HG03439 (cell line): ENCODE data around the gene TMEM139.
A peak's percentile ranks its signal among the peaks of the same experiment; 100 is the strongest.
"Not testable (repeated sequence)": the region's sequence is repeated elsewhere in the genome, so short reads cannot be mapped to it uniquely, and the experiment has no call there.

Experiments
- ATAC-seq: cut with Tn5 transposase; IDR thresholded peaks from one replicate; pipeline ENCODE4 v1.9.1; 2021; ENCODE audit warnings: mild to moderate bottlenecking, moderate library complexity; ENCODE audit not compliant: unreplicated experiment

TMEM139 gene

DNA sequence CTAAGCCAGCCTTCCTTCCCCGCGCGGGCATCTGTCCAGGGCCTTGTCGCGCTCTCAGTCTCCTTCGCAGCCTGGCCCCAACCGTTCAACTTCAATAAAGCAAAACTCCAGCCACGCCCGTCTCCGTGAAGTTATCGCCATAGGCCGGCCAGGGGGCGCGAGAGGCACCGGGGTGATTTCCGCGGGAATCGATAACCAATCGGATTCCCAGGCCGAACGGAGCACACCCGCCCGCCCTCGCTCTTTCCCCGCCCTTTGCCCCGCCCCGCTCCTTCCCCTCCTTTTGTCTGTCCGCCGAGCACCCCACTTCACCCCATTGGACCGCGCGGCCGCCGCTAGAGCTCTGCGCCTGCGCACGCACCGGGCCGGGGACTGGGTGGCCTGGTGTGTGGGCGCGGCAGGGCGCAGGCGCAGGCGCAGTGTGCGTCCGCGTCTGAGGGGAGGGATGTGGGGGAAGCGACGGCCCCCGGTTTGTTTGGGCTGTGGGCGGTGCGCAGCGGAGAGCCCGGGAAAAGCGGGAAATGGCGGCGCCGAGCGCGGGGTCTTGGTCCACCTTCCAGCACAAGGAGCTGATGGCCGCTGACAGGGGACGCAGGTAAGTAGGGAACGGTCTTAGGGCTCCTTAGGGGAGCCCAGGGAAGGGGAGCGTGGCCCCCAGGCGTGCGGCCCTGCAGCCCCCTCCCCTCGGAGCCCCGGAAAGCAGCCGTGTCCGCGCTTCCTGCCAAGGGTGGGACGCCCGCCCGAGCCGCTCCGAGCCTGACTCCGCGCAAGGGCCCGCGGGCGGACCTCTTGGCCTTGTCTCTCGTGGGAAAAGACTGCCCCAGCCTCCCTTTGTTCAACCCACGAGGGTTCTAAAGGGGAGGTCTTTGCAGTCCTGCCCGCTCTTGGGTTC is 3.4 kb downstream of the TMEM139 start, which contains the start of gene CASP2:
CASP2 (plus strand) TSS at position 417 of the 892 bp plus-strand sequence; CDS start at position 522, 105 bp downstream.
- ATAC-seq, result peak; percentile 94

DNA sequence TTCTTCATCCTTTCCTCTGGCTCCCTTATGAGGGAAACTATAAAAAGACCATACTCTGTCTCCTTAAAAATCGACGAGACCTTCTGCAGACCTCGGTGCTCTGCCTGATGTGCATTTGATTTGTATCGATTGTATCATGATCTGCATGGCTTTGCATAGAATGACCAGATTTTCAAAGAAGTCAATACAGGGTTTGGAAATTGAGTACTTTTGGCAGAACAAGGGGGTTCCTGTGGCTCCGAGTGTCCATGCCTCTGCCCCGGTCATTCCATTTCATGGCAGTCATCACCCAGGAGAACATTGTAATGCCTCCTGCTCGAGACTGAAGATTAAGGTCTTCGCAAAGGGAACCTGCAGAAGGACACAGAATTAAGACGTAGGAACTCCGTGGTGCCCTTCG is 4.1 kb downstream of the TMEM139 start:
- peak; percentile 3 for ATAC-seq

DNA sequence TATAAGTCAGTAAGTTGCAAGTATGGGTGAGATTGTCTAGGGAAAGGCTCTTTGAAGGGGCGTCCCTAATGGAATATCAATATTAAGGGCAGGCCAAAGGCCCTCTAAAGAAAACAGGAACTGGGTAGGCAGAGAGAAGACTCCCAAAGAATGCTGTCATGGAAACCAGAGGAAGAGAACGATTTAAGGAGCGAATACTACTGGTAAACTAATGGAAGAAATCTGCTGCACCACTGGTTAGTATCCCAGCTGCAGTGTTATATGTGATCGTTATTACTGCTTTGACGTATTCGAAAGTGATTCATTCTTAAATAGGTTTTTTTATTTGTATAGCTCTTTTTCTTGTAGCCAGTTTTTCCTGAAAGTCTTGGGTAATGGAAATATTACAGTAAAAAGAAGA is 4.7 kb downstream of the TMEM139 start:
- no peak for ATAC-seq

DNA sequence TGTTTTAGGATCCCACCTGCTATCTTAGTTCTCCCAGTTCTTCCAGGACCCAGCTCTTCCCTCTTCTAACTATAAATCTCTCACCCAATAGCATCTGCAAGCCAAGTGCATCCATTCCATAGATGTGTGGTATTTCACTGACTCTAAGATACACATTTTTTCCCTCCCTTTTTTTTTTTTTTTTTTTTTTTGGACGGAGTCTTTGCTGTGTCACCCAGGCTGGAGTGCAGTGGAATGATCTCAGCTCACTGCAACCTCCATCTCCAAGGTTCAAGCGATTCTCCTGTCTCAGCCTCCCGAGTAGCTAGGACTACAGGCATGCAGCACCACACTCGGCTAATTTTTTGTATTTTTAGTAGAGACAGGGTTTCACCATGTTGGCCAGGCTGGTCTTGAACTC is 5.1 kb downstream of the TMEM139 start:
- not testable (repeated sequence) for ATAC-seq

DNA sequence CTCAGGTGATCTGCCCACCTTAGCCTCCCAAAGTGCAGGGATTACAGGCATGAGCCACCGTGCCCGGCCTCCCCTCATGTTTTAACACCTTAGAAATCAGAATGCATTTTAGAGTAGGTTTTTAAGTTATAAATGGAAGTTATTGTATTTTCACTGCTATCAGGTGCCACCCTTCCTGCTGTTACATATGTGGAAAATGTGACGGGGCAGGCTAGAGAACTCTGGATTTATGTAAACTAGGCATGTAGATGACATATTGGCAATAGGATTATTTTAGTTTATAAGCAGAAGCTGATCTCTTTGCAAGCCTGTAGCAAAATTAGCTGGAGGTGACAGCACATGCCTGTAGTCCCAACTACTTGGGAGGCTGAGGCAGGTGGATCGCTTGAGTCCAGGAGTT is 5.5 kb downstream of the TMEM139 start:
- no peak for ATAC-seq

DNA sequence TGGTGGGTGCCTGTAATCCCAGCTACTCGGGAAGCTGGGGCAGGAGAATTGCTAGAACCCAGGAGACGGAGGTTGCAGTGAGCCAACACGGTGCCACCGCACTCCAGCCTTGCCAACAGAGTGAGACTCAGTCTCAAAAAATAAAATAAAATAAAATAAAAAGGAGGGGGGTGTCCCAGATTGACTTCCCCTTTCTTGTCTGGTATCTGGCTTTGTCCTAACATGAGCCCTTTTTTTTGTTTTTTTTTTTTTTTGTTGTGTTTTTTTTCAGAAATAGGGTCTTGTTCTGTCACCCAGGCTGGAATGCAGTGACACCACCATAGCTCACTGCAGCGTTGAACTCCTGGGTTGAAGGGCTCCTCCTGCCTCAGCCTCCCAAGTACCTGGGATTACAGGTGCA is 8.1 kb downstream of the TMEM139 start:
- no peak for ATAC-seq

DNA sequence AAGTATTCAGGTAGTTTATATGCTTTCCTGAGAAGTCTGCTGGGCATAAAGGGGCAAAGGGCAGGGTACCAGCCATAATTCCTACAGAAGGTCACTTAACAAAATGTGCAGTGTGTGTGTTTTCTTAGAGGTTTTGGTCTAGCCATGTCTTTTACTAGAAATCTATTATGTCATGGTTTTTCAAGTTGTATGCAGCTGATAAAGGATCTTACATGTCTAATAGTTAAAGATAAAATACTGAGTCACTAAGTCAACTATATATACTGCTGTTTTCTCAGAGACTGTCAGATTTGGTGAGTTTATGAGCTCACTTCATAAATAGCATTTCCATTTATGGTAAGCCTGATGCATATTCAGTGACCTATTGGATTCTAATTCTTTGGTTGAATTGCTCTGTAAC is 11.1 kb downstream of the TMEM139 start:
- ATAC-seq, result no peak

DNA sequence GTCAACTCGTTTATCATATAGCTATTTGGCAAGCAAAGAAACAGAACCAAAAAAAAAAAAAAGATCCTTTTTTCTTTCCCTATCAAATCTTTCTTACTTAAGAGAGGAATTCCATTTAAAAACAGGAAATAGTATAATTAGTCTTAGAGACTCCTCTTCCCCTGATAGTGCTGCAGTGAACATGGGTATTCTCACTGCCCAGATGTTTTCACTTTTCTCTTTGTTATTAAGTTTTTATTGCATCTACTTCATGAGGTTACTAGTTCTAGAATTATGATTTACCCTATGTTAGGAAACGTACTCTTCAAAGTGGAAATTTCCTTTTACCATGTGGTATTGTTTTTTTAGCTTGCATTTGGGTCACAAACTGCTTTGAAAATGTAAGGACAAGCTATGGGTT is 11.9 kb downstream of the TMEM139 start:
- ATAC-seq, result no peak

DNA sequence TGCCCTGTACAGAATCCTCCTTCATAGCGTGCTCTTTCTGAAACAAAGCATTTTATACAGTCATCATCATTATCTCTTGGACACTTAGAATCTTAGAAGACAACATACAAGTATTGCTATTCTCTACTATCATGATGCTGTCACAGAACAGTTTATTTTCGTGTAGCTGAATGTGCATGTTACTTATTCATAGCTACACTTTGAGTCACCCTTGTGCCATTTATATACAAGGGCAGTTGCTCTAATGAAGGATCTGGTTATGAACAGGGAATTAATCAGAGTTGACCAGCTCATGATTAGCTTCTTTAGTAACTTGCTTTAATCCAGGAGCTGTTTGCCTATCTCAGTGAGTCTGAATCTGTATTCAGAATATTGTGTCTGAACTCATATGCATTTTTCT is 14.6 kb downstream of the TMEM139 start:
- ATAC-seq, result no peak

DNA sequence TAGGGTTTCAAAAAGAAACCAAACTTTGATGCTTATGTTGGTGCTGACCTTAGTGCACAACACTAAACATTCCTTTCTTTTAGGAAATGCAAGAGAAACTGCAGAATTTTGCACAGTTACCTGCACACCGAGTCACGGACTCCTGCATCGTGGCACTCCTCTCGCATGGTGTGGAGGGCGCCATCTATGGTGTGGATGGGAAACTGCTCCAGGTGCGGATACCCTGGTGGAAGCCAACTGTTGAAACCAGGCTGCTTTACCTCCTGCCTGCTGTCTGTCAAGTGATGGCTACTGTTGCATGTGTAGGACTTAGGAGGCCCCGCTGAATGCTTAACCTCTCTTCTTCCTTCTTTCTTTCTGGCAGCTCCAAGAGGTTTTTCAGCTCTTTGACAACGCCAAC is 15.1 kb downstream of the TMEM139 start:
- no peak for ATAC-seq

DNA sequence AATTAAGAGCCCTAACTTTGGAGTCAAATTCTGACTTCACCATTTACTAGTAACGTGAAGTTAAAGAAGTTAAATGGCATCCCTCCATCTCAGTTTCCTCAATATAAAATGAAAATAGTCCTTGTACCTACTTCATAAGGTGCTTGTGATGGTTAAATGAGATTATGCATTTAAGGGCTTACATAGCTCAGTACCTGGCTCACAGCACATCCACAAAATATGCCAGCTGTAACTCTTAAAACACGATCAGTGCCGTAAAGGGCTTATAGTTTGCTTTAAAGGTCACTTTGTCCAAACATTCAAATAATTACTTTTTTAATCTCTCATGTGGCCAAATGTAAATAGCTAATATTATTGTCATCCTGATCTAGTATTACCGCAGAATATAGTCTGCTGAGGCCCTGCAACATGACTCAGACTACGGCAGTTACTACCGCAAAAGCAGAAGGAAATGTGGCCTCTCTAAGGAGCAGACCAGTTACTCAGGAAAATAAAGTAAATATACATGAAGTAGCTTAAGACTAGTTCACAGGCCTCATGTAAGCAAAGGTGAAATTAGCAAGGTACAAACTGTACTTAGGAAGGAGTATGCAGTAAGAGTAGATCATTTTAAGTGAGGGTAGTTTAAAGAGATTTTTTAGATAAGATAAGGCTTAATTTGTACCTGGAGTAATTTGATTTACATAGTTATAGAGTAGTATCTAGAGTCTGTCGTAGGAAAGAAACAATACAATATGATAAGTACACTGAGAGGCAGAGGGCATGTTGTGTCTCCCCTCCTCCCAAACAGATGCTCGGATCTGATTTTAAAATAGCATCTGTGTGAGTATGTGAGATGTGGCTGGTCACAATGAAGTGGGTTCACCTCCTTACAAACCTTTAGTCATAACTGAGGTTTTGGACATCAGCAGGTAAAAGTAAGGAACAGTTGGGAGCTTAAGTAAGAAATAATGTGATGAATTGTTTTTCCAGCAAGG is 16.5 kb downstream of the TMEM139 start:
- no peak for ATAC-seq

DNA sequence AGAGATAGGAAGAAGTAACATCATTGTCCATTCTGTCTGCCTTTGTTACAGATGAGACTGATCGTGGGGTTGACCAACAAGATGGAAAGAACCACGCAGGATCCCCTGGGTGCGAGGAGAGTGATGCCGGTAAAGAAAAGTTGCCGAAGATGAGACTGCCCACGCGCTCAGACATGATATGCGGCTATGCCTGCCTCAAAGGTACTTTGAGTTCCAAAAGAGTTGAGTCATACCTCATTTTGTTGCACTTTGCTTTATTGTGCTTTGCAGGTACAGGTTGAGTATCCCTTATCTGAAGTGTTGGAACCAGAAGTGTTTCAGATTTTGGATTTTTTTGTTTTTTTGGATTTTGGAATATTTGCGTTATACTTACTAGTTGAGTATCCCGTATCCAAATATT is 19.0 kb downstream of the TMEM139 start:
- no peak for ATAC-seq

DNA sequence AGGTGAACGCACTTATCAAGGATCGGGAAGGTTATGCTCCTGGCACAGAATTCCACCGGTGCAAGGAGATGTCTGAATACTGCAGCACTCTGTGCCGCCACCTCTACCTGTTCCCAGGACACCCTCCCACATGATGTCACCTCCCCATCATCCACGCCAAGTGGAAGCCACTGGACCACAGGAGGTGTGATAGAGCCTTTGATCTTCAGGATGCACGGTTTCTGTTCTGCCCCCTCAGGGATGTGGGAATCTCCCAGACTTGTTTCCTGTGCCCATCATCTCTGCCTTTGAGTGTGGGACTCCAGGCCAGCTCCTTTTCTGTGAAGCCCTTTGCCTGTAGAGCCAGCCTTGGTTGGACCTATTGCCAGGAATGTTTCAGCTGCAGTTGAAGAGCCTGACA is 20.2 kb downstream of the TMEM139 start:
- no peak for ATAC-seq

DNA sequence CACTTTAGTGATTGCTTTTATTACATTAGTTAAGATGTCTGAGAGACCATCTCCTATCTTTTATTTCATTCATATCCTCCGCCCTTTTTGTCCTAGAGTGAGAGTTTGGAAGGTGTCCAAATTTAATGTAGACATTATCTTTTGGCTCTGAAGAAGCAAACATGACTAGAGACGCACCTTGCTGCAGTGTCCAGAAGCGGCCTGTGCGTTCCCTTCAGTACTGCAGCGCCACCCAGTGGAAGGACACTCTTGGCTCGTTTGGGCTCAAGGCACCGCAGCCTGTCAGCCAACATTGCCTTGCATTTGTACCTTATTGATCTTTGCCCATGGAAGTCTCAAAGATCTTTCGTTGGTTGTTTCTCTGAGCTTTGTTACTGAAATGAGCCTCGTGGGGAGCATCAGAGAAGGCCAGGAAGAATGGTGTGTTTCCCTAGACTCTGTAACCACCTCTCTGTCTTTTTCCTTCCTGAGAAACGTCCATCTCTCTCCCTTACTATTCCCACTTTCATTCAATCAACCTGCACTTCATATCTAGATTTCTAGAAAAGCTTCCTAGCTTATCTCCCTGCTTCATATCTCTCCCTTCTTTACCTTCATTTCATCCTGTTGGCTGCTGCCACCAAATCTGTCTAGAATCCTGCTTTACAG is 20.8 kb downstream of the TMEM139 start:
- no peak for ATAC-seq

DNA sequence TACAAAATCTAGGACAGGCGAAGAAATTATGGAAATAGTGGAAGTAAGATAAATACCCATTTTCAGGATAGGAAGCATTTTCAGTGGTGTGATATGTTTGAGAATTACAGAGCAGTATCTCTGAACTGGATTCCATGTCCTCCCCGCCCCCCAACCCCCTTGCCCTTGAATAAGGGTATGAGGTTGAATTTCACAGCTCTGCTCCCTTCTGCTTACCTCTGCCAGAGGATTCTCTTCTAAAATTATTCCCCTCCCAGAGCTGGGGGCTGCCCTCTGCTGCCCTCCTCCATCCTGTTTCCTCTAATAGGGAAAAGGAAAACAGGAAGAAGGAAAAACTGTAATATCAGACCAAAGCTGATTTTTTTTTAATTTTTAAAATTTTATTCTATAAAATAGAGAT is 23.9 kb downstream of the TMEM139 start:
- ATAC-seq, result no peak

DNA sequence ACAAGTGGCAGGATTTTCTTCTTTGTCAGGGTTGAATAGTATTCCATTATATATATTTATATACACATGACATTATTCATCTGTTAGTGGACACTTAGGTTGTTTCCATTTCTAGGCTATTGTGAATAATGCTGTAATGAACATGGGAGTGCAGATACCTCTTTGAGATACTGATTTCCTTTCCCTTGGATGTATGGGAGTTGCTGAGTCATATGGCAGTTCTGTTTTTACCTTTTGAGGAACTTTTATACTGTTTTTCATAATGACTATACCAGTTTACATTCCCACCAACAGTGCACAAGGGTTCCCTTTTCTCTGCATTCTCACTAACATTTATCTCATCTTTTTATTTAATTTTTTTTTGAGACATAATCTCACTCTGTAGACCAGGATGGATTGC is 29.4 kb downstream of the TMEM139 start:
- ATAC-seq, result no peak

DNA sequence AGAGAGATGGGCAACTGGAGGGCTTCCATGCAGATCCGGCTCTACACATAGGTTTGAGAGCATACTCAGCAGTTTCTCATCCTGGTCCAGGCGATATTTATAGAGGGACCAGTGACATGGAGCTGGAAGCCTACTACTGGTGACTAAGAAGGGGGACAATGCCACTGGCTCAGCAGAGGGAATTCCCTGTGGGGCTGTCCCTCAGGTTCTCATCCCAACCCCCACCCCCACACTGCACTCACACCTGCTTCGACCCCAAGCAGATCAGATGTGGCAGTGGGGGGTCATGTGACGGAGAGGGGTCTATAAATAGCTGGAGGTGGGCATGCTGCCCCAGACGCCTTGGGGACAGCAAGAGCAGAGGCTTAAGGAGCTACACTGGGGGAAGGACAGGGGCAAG is 31.0 kb downstream of the TMEM139 start, which contains the start of gene CLCN1:
CLCN1 (plus strand) TSS at position 336 of the 400 bp plus-strand sequence. CDS start 102 bp downstream, outside the sequence.
- no peak for ATAC-seq

DNA sequence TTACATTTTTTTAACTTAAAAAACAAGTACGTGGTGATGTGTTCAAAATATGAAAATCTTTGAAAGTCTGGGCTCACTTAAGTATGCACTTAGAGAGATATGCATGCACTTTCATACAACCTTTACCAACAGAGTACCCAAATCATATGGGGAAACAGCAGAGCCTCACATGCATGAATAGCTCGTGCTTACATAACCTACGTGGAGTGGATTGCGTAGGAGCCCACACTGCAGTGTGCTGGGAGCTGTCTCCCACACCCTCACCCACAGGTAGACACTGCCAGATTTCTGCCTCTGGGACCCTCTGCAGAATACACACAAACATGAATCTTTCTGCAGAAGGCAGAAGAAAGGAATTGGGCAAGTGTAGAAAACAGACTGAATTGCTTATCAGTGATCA is 31.7 kb downstream of the TMEM139 start:
- ATAC-seq, result no peak

DNA sequence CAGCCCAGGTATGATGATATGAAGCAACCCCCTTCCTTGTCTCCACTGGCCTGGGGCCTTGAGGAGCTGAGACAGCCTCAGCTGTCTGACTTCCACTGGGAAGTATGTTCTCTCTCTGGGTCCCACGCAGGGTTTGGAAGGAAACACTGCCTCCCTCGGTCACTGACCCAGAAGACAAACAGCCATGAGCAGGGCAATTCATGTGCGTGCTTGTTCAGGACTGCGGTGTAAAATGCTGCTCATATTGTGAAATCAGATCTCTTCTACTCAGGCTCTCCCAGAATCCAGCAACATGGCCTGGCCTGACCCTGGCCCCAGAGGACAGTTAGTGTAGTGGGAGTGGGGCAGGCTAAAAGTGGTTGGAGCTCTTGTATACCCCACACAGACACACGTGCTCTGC is 33.9 kb downstream of the TMEM139 start:
- ATAC-seq, result no peak

DNA sequence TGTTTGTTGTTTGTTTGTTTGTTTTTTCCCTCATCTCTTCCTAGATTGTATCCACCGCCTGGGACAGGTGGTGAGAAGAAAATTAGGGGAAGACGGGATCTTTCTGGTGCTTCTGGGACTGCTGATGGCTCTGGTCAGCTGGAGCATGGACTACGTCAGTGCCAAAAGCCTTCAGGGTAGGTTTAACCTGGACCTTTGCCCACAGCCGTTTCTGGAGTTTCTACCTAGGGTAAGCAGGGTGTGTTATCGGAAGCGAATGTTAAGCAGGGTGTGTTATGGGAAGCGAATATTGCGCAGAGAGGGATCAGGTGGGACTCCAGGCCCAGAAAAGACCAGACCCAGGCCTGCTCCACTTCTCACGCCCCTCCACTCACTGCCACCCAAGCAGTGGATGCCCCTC is 35.9 kb downstream of the TMEM139 start:
- no peak for ATAC-seq

DNA sequence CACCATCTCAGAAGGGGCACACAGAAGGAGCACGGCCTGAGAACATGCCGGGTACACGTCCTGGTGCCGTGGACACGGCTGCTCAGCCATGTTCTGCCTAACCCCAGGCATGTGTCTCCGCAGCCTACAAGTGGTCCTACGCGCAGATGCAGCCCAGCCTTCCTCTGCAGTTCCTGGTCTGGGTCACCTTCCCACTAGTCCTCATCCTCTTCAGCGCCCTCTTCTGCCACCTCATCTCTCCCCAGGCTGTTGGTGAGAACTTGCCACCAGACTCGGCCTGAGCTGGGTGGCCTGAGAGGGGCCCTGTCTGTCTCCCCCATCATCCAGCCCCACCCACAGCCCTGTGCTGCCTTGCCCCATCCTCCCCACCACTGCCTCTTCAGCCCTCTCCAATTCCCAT is 36.5 kb downstream of the TMEM139 start:
- ATAC-seq, result no peak
